GM12878 (cell line): ENCODE measurements around the gene PRTFDC1. TPM values are rescaled to one million over a fixed set of nuclear protein-coding genes. Genes with fewer than 3 reads are reported as not detected.
A peak's percentile ranks its signal among the peaks of the same experiment; 100 is the strongest.

Experiments used
- CBX3 ChIP-seq: fragments of 200-600 bp; sonication (generic); IDR thresholded peaks from 2 replicates; pipeline ENCODE4 v1.6.1; 2016; ENCODE audit warnings: low read depth, borderline replicate concordance
- CREB1 ChIP-seq: IDR thresholded peaks from 2 replicates; pipeline ENCODE4 v1.6.1; 2012; ENCODE audit warnings: low read depth, mild to moderate bottlenecking, inconsistent platforms
- ESRRA ChIP-seq: IDR thresholded peaks from 2 replicates; pipeline ENCODE4 v1.6.1; 2012; ENCODE audit warnings: mild to moderate bottlenecking, low read length, improper control_type of control experiment
- ETV6 ChIP-seq, 2 experiments: fragments of 450-650 bp in 1 of 2; IDR thresholded peaks in 1 of 2; conservative IDR thresholded peaks in 1 of 2; 2 replicates each; pipeline ENCODE4 v1.6.1; 2014; ENCODE audit warnings: antibody characterized with exemption in 1 of 2, borderline replicate concordance in 1 of 2, low read depth in 1 of 2, mild to moderate bottlenecking in 1 of 2, moderate library complexity in 1 of 2
- NRF1 ChIP-seq: conservative IDR thresholded peaks from 2 replicates; pipeline ENCODE4 v1.6.1; 2011; ENCODE audit warnings: mild to moderate bottlenecking, low read depth, low read length, improper control_type of control experiment
- PML ChIP-seq: IDR thresholded peaks from 2 replicates; pipeline ENCODE4 v1.6.1; 2012; ENCODE audit warnings: low read length, inconsistent platforms
- SRF ChIP-seq, 2 experiments: IDR thresholded peaks; 2 replicates each; pipeline ENCODE4 v1.6.1; 2011; ENCODE audit warnings: low read depth in 2 of 2, low read length in 2 of 2, mild to moderate bottlenecking in 1 of 2, moderate library complexity in 1 of 2
- ZNF24 ChIP-seq: fragments of 450-650 bp; IDR thresholded peaks from 2 replicates; pipeline ENCODE4 v1.6.1; 2017; ENCODE audit warnings: antibody characterized with exemption, mild to moderate bottlenecking
- polyA plus RNA-seq, 11 experiments: library from polyadenylated mRNA; depleted of rRNA in 4 of 11; unstranded in 6 of 11; stranded (reverse) in 5 of 11; fragments of >200 nt; fragmentation: Nextera tagmentation in 4 of 11; fragmentation: Illumina TruSeq in 1 of 11; extraction: Ambion mirVana in 4 of 11; extraction: Trizol in 1 of 11; gene quantifications; 1 replicate in 1 of 11; 2 replicates in 10 of 11; pipeline versions ENCODE4 v1.2.1 to v1.2.3, GENCODE V29; 2011 to 2016; ENCODE audit warnings: inconsistent platforms in 2 of 11, missing spikeins in 2 of 11, low read depth in 1 of 11
- total RNA-seq, 4 experiments: library from RNA; depleted of rRNA in 3 of 4; stranded (reverse); fragments of >200 nt in 3 of 4; fragmentation: Illumina TruSeq in 1 of 4; extraction: Trizol in 1 of 4; gene quantifications; 2 replicates each; pipeline versions ENCODE4 v1.2.1 to v1.2.3, GENCODE V29; 2013 to 2021
- TF ChIP-seq, protein P1 (sequence below), 3 experiments: IDR thresholded peaks in 2 of 3; conservative IDR thresholded peaks in 1 of 3; 2 replicates each; pipeline ENCODE4 v1.5.1; 2011; ENCODE audit warnings: low read depth in 3 of 3, low read length in 3 of 3, mild to moderate bottlenecking in 3 of 3, control low read depth in 2 of 3, moderate library complexity in 2 of 3, inconsistent platforms in 1 of 3, mixed read lengths in 1 of 3; ENCODE audit not compliant: control insufficient read depth in 2 of 3, insufficient read depth in 1 of 3; ENCODE audit errors: extremely low read depth in 1 of 3
- TF ChIP-seq, protein P2 (sequence below): fragments of 450-650 bp; IDR thresholded peaks from 2 replicates; pipeline ENCODE4 v1.6.1; 2014; ENCODE audit warnings: mild to moderate bottlenecking
- TF ChIP-seq, protein P3 (sequence below): IDR thresholded peaks from 2 replicates; pipeline ENCODE4 v1.6.1; 2012; ENCODE audit warnings: mild to moderate bottlenecking, low read depth, low read length
- TF ChIP-seq, protein P4 (sequence below): fragments of 150-350 bp; IDR thresholded peaks from 2 replicates; pipeline ENCODE4 v1.6.1; 2016; ENCODE audit warnings: low read depth, low read length
- TF ChIP-seq, protein P5 (sequence below): fragments of 450-650 bp; IDR thresholded peaks from 2 replicates; pipeline ENCODE4 v1.6.1; 2017; ENCODE audit warnings: mild to moderate bottlenecking, moderate library complexity

Gene PRTFDC1
- total and polyA plus RNA-seq, 10 of the 15 experiments (the other 5 are each of a cell fraction or from before 2014, with no cell fraction given), result 5.5 to 17.3 (median 11.3) TPM

DNA sequence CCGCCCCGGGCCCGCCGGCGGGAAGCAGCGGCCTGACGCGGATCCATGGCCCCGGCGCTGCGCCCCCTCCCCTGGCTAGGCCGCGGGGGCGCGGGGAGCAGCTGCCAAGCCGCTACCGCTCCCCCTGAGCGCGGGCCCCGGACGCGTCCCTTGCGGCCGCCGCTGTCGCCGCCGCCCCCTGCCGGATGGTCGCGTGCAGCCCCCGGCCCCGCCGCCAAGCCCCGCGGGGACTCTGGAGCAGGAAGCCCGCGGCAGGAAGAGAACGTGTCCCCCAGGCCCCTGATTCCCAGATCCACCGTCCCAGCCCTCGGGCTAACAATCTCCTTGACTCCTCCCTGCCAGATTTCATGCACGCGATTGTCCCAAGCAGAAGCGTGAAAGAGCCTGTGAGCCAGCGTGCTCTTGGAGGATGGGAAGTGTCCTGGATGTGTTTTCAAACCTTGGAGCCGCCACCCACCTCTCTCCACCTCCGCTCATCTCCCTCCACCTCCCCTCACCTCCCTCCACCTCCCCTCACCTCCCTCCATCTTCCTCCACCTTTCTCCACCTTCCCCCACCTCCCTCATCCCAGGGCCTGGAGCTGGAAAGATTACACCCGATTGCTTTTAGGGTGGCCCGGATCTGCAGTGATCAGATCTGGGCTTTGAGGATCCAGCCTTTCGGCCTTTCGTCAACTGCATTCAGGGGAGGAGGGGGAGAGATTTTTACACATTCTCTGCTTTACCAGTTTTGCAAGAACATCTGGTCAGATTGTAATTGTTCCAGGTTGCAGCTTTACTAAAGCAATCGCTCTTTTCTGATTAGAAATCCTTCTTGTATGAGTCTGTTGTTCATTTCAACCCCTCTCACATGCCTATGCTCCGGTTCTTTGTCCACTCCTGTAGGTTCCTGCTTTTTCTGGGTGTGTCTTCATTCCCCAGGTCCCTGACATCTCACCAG, 570 bp upstream of the PRTFDC1 start (continued):
- TF ChIP-seq, protein P1, sequence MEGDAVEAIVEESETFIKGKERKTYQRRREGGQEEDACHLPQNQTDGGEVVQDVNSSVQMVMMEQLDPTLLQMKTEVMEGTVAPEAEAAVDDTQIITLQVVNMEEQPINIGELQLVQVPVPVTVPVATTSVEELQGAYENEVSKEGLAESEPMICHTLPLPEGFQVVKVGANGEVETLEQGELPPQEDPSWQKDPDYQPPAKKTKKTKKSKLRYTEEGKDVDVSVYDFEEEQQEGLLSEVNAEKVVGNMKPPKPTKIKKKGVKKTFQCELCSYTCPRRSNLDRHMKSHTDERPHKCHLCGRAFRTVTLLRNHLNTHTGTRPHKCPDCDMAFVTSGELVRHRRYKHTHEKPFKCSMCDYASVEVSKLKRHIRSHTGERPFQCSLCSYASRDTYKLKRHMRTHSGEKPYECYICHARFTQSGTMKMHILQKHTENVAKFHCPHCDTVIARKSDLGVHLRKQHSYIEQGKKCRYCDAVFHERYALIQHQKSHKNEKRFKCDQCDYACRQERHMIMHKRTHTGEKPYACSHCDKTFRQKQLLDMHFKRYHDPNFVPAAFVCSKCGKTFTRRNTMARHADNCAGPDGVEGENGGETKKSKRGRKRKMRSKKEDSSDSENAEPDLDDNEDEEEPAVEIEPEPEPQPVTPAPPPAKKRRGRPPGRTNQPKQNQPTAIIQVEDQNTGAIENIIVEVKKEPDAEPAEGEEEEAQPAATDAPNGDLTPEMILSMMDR (IDR thresholded peaks at IDR 0.05 in 2 of 3, conservative IDR thresholded peaks at IDR 0.05 in 1 of 3; ENCODE audit: control insufficient read depth in 2 of 3, extremely low read depth in 1 of 3, insufficient read depth in 1 of 3, low read depth in 3 of 3, low read length in 3 of 3), result peak; percentile 20 to 53 (median 24); a peak in 4 of 6 replicates
- TF ChIP-seq PML, result no peak
- no peak for TF ChIP-seq CBX3
- TF ChIP-seq ZNF24, result 0 out of 2 replicates have a peak, but pooled peaks have one; percentile 39
- TF ChIP-seq, protein P2, sequence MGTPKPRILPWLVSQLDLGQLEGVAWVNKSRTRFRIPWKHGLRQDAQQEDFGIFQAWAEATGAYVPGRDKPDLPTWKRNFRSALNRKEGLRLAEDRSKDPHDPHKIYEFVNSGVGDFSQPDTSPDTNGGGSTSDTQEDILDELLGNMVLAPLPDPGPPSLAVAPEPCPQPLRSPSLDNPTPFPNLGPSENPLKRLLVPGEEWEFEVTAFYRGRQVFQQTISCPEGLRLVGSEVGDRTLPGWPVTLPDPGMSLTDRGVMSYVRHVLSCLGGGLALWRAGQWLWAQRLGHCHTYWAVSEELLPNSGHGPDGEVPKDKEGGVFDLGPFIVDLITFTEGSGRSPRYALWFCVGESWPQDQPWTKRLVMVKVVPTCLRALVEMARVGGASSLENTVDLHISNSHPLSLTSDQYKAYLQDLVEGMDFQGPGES, result no peak
- TF ChIP-seq, protein P3, sequence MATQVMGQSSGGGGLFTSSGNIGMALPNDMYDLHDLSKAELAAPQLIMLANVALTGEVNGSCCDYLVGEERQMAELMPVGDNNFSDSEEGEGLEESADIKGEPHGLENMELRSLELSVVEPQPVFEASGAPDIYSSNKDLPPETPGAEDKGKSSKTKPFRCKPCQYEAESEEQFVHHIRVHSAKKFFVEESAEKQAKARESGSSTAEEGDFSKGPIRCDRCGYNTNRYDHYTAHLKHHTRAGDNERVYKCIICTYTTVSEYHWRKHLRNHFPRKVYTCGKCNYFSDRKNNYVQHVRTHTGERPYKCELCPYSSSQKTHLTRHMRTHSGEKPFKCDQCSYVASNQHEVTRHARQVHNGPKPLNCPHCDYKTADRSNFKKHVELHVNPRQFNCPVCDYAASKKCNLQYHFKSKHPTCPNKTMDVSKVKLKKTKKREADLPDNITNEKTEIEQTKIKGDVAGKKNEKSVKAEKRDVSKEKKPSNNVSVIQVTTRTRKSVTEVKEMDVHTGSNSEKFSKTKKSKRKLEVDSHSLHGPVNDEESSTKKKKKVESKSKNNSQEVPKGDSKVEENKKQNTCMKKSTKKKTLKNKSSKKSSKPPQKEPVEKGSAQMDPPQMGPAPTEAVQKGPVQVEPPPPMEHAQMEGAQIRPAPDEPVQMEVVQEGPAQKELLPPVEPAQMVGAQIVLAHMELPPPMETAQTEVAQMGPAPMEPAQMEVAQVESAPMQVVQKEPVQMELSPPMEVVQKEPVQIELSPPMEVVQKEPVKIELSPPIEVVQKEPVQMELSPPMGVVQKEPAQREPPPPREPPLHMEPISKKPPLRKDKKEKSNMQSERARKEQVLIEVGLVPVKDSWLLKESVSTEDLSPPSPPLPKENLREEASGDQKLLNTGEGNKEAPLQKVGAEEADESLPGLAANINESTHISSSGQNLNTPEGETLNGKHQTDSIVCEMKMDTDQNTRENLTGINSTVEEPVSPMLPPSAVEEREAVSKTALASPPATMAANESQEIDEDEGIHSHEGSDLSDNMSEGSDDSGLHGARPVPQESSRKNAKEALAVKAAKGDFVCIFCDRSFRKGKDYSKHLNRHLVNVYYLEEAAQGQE, result no peak
- TF ChIP-seq, protein P4, sequence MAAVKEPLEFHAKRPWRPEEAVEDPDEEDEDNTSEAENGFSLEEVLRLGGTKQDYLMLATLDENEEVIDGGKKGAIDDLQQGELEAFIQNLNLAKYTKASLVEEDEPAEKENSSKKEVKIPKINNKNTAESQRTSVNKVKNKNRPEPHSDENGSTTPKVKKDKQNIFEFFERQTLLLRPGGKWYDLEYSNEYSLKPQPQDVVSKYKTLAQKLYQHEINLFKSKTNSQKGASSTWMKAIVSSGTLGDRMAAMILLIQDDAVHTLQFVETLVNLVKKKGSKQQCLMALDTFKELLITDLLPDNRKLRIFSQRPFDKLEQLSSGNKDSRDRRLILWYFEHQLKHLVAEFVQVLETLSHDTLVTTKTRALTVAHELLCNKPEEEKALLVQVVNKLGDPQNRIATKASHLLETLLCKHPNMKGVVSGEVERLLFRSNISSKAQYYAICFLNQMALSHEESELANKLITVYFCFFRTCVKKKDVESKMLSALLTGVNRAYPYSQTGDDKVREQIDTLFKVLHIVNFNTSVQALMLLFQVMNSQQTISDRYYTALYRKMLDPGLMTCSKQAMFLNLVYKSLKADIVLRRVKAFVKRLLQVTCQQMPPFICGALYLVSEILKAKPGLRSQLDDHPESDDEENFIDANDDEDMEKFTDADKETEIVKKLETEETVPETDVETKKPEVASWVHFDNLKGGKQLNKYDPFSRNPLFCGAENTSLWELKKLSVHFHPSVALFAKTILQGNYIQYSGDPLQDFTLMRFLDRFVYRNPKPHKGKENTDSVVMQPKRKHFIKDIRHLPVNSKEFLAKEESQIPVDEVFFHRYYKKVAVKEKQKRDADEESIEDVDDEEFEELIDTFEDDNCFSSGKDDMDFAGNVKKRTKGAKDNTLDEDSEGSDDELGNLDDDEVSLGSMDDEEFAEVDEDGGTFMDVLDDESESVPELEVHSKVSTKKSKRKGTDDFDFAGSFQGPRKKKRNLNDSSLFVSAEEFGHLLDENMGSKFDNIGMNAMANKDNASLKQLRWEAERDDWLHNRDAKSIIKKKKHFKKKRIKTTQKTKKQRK, result no peak
- TF ChIP-seq NRF1, result no peak
- no peak for TF ChIP-seq SRF (IDR thresholded peaks at IDR 0.05; ENCODE audit: low read depth in 2 of 2, low read length in 2 of 2)
- TF ChIP-seq ETV6 (conservative IDR thresholded peaks at IDR 0.05 in 1 of 2, IDR thresholded peaks at IDR 0.05 in 1 of 2; ENCODE audit: borderline replicate concordance in 1 of 2, low read depth in 1 of 2), result no peak
- no peak for TF ChIP-seq ESRRA
- no peak for TF ChIP-seq CREB1
- TF ChIP-seq, protein P5, sequence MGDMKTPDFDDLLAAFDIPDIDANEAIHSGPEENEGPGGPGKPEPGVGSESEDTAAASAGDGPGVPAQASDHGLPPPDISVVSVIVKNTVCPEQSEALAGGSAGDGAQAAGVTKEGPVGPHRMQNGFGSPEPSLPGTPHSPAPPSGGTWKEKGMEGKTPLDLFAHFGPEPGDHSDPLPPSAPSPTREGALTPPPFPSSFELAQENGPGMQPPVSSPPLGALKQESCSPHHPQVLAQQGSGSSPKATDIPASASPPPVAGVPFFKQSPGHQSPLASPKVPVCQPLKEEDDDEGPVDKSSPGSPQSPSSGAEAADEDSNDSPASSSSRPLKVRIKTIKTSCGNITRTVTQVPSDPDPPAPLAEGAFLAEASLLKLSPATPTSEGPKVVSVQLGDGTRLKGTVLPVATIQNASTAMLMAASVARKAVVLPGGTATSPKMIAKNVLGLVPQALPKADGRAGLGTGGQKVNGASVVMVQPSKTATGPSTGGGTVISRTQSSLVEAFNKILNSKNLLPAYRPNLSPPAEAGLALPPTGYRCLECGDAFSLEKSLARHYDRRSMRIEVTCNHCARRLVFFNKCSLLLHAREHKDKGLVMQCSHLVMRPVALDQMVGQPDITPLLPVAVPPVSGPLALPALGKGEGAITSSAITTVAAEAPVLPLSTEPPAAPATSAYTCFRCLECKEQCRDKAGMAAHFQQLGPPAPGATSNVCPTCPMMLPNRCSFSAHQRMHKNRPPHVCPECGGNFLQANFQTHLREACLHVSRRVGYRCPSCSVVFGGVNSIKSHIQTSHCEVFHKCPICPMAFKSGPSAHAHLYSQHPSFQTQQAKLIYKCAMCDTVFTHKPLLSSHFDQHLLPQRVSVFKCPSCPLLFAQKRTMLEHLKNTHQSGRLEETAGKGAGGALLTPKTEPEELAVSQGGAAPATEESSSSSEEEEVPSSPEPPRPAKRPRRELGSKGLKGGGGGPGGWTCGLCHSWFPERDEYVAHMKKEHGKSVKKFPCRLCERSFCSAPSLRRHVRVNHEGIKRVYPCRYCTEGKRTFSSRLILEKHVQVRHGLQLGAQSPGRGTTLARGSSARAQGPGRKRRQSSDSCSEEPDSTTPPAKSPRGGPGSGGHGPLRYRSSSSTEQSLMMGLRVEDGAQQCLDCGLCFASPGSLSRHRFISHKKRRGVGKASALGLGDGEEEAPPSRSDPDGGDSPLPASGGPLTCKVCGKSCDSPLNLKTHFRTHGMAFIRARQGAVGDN, result peak; percentile 47
